PC-3 (cell line): ENCODE results near the gene RAB7B.

ENCODE experiments used
- EZH2 ChIP-seq: fragments of 300-600 bp; sonication (generic); IDR thresholded peaks from one replicate; pipeline ENCODE4 v1.6.1; 2017; ENCODE audit warnings: antibody characterized with exemption, mild to moderate bottlenecking, low read length; ENCODE audit not compliant: unreplicated experiment
- EZH2phosphoT487 ChIP-seq: fragments of 300-600 bp; sonication (generic); IDR thresholded peaks from 2 replicates; pipeline ENCODE4 v1.6.1; 2018; ENCODE audit warnings: mild to moderate bottlenecking, antibody characterized with exemption, low read length, borderline replicate concordance
- TF ChIP-seq, protein P1 (sequence below): fragments of 300-600 bp; sonication (generic); conservative IDR thresholded peaks from 2 replicates; pipeline ENCODE4 v1.5.1; 2017; ENCODE audit warnings: antibody characterized with exemption, low read depth, mild to moderate bottlenecking, low read length

DNA sequence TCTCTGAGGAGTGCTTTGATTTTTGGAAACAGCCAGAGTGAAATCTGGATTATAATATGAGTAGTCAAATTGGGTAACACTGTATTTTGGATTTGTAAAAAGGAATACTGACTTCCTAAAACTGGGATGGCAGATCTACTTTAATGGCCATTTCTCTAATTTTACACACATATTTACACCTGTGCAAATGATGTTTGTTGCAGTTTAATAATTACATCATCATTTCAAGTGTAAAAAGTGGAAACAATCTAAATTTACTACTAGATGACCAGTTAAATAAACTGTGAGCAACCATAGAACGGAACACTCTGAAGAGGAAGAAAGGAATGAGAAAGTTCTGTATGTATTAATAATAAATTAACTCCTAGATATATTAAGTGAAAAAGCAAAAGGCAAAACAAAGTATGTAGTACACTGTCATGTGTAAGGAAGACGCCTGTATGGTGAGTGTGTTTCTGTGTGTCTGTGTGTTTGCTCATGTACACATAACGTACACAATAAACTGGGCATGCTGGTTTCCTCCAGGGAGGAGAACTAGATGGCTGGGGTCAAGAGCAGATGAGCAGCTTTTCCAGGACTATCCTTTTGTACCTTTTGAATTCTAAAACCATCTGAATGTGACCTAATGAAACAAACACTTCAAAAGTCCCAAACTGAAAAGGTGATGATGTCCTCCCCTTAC, 46.9 kb upstream of the RAB7B start:
- no peak for TF ChIP-seq EZH2phosphoT487
- TF ChIP-seq, protein P1, sequence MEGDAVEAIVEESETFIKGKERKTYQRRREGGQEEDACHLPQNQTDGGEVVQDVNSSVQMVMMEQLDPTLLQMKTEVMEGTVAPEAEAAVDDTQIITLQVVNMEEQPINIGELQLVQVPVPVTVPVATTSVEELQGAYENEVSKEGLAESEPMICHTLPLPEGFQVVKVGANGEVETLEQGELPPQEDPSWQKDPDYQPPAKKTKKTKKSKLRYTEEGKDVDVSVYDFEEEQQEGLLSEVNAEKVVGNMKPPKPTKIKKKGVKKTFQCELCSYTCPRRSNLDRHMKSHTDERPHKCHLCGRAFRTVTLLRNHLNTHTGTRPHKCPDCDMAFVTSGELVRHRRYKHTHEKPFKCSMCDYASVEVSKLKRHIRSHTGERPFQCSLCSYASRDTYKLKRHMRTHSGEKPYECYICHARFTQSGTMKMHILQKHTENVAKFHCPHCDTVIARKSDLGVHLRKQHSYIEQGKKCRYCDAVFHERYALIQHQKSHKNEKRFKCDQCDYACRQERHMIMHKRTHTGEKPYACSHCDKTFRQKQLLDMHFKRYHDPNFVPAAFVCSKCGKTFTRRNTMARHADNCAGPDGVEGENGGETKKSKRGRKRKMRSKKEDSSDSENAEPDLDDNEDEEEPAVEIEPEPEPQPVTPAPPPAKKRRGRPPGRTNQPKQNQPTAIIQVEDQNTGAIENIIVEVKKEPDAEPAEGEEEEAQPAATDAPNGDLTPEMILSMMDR, result no peak
- no peak for TF ChIP-seq EZH2
